Neural cell (in vitro differentiated cells): ENCODE results near the gene S1PR5.

ENCODE experiments used
- EP300 ChIP-seq: fragments of 450-650 bp; conservative IDR thresholded peaks from 2 replicates; pipeline ENCODE4 v1.6.1; 2014; ENCODE audit warnings: antibody characterized with exemption, mild to moderate bottlenecking, moderate library complexity; ENCODE audit not compliant: poor library complexity, severe bottlenecking
- EZH2 ChIP-seq: fragments of 200-600, 300-800 bp; shearing (Covaris generic), sonication (generic); IDR thresholded peaks from 2 replicates; pipeline ENCODE4 v1.6.1; 2014; ENCODE audit warnings: antibody characterized with exemption, low read length, borderline replicate concordance, mild to moderate bottlenecking; ENCODE audit not compliant: insufficient read depth, poor library complexity, severe bottlenecking
- MXI1 ChIP-seq: fragments of 450-650 bp; conservative IDR thresholded peaks from 2 replicates; pipeline ENCODE4 v1.6.1; 2014; ENCODE audit warnings: antibody characterized with exemption, mild to moderate bottlenecking; ENCODE audit not compliant: poor library complexity, severe bottlenecking
- POLR2AphosphoS5 ChIP-seq: IDR thresholded peaks from 2 replicates; pipeline ENCODE4 v1.6.1; 2012
- TAF1 ChIP-seq: IDR thresholded peaks from 2 replicates; pipeline ENCODE4 v1.6.1; 2012; ENCODE audit warnings: low read depth
- TF ChIP-seq, protein P1 (sequence below): fragments of 450-650 bp; IDR thresholded peaks from 2 replicates; pipeline ENCODE4 v1.5.1; 2014; ENCODE audit warnings: antibody characterized with exemption, mild to moderate bottlenecking, moderate library complexity; ENCODE audit not compliant: poor library complexity, severe bottlenecking
- TF ChIP-seq, protein P2 (sequence below): IDR thresholded peaks from 2 replicates; pipeline ENCODE4 v1.6.1; 2012; ENCODE audit warnings: borderline replicate concordance

DNA sequence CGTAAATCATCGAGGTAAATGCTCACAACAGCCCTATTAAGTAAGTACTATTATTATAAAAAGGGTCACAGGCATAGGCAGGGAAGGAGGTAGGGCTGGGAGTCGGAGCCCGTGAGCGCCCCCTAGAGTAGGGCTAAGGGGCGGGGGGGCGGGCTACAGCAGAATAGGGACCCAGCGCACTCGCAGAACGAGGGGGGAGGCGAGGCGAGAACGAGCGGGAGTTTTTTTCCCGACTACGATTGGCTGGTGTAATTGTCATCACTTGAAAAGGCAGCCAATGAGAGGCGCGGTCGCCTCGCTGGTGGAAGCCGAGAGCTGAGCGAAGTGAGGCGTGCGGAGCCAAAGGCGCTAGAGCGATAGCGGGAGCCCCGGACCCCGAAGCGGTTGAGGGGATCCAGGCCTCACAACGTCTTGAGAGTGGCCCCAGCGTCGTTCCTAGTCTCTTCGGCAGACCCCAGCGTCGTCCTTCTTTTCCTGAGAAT lies 38.3 kb downstream of the S1PR5 start:
- TF ChIP-seq, protein P1, sequence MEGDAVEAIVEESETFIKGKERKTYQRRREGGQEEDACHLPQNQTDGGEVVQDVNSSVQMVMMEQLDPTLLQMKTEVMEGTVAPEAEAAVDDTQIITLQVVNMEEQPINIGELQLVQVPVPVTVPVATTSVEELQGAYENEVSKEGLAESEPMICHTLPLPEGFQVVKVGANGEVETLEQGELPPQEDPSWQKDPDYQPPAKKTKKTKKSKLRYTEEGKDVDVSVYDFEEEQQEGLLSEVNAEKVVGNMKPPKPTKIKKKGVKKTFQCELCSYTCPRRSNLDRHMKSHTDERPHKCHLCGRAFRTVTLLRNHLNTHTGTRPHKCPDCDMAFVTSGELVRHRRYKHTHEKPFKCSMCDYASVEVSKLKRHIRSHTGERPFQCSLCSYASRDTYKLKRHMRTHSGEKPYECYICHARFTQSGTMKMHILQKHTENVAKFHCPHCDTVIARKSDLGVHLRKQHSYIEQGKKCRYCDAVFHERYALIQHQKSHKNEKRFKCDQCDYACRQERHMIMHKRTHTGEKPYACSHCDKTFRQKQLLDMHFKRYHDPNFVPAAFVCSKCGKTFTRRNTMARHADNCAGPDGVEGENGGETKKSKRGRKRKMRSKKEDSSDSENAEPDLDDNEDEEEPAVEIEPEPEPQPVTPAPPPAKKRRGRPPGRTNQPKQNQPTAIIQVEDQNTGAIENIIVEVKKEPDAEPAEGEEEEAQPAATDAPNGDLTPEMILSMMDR, result no peak
- TF ChIP-seq EZH2 (no peak), MXI1 (no peak), POLR2AphosphoS5 (no peak), EP300 (no peak), TAF1 (no peak)
- TF ChIP-seq, protein P2, sequence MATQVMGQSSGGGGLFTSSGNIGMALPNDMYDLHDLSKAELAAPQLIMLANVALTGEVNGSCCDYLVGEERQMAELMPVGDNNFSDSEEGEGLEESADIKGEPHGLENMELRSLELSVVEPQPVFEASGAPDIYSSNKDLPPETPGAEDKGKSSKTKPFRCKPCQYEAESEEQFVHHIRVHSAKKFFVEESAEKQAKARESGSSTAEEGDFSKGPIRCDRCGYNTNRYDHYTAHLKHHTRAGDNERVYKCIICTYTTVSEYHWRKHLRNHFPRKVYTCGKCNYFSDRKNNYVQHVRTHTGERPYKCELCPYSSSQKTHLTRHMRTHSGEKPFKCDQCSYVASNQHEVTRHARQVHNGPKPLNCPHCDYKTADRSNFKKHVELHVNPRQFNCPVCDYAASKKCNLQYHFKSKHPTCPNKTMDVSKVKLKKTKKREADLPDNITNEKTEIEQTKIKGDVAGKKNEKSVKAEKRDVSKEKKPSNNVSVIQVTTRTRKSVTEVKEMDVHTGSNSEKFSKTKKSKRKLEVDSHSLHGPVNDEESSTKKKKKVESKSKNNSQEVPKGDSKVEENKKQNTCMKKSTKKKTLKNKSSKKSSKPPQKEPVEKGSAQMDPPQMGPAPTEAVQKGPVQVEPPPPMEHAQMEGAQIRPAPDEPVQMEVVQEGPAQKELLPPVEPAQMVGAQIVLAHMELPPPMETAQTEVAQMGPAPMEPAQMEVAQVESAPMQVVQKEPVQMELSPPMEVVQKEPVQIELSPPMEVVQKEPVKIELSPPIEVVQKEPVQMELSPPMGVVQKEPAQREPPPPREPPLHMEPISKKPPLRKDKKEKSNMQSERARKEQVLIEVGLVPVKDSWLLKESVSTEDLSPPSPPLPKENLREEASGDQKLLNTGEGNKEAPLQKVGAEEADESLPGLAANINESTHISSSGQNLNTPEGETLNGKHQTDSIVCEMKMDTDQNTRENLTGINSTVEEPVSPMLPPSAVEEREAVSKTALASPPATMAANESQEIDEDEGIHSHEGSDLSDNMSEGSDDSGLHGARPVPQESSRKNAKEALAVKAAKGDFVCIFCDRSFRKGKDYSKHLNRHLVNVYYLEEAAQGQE, result no peak
